Stimulated activated CD8-positive, alpha-beta memory T cell treated with anti-CD3 and anti-CD28 coated beads, Interleukin-15, amount 100 ng/mL, for 4 hours (primary cell): ENCODE measurements around the gene HPS5.

Experiments used
- DNase-seq, 2 donors: peaks; one replicate each; pipeline ENCODE4 v3.0.0-alpha.2; 2020; ENCODE audit warnings: low read depth in 2 of 2

HPS5 gene

DNA sequence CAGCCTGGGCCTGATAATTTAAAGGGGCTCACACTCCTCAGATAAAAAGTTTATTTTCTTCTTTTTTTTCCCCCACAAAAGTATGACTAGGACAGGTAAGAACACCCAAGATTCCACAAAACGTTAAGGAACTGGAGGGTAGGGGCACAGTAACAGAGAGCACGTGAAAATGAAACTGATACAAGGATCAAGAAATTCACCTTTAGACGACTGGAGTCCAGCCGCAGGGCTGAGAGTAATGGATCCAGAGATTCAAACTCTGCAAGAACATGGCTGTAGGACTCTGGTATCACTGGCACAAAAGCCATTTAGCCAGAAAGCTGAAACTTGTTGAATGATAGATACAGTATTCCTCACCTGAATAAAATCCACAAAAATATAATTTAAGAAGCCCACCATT lies 4.4 kb downstream of the HPS5 start:
- no peak for DNase-seq

DNA sequence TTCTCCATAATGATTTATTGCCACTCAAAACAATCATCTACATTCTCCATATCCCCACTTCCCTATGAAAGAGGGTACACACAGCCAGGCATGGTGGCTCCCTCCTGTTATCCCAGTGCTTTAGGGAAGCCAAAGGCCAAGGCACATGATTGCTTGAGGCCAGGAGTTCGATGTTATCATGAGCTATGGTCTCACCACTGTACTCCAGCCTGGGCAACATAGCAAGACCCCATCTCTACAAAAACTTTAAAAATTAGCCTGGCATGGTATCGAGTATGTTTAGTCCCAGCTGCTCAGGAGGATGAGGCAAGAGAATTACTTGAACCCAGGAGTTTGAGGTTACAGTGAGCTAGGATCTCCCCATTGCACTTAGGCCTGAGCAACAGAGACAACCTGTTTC lies 6.0 kb downstream of the HPS5 start:
- DNase-seq, result no peak

DNA sequence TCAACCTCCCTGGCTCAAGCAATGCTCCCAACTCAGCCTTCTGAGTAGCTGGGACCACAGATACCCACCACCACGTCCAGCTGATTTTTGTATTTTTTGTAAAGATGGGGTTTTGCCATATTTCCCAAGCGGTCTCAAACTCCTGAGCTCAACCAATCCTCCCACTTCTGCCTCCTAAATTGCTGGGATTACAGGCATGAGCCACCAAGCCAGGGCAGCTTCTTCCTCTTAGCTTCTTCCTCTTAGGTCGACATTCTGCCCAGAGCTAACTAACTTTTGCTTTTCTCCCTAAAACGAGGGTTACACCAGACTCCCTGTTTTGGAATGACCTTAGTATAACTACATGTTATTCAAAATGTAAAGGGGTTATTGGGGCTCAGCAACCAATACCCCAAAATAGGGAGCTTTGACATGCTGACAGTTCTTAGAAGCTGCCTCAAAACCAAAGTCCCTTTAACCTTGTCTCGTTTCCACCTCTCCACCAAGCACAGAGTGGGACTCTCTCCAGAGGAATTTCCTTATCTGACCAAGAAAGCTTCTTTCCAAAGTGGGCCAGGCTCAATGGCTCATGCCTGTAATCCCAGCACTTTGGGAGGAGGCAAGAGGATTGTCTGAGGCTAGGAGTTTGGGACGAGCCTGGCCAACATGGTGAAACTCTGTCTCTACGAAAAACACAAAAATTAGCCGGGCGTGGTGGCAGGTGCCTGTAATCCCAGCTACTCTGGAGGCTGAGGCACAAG lies 7.0 kb downstream of the HPS5 start:
- DNase-seq, result no peak

DNA sequence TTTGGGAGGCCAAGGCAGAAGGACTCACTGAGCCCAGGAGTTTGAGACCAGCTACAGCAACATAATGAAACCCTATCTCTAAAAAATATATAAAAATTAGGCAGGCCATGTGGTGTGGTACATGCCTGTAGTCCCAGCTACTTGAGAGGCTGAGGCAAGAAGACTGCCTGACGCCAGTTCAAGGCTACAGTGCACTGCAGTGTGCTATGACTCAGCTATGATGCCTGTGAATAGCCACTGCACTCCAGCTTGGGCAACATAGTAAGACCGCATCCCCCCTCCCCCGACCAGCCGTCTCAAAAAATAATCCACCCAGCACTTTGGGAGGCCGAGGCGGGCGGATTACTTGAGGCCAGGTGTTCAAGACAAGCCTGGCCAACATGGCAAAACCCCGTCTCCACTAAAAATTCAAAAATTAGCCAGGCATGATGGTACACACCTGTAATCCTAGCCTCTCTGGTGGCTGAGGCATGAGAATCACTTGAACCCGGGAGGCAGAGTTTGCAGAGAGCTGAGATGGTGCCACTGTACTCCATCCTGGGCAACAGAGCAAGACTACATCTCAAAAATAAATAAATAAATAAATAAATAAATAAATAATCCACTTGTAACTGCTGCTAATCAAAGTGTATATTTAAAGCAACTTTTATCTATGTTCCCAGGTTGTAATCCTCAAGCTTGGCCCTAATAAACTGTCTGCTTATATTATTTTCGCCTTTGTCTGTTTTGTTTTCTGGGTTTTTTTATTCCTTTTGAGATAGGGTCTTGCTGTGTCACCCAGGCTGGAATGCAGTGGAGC lies 7.8 kb downstream of the HPS5 start:
- DNase-seq, result no peak

DNA sequence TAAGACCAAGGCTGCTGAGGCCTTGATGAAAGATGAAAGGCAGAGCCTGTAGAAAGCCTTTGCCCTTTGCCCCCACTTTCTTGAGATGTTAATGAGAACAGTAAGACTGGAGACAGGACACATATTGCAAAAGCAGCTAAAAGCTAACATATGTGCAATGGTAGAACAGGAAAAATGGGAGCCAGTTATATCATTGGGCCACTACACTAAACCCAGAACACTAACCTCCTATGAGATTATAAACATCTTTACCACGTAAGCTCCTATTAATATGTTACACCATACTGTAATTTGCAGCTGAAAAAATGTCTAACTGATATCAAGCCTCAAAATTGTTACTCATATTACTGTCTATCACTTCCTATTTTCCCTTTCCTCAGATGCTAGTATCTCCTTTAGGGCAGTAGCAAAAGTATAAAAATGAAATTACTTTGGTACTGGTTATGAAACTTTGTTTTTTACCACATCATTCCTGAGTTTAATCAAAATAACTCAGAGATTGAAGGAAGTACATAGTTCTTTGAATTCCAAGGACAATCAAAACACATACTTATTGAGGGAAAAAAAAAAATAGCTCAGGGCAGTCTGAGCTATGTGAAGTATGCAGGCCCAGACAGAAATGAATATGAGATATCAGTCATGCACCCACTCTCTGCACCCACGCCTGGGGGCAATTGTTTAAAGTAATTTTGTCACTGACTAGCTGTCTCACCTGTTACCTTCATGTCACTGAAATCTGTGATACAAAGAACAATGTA lies 9.1 kb downstream of the HPS5 start:
- DNase-seq, result no peak

DNA sequence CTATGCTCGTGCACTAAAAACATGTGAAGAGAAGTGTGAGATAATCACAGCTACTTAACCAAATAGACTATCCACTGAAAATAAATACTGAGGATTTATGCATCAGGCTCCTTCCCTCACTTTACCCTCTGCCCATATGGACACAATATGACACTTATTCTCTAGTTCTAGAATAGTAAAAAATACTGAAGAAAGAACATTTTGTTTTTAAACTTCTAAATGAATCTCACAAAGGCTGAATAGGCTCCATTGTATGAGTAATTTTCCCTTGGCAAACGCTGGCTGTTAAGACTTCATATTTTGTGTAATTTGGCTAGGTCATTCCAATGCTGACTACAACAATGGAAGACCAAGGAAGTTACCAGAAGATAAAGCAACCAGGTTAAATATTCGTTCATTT lies 9.9 kb downstream of the HPS5 start:
- DNase-seq, result no peak

DNA sequence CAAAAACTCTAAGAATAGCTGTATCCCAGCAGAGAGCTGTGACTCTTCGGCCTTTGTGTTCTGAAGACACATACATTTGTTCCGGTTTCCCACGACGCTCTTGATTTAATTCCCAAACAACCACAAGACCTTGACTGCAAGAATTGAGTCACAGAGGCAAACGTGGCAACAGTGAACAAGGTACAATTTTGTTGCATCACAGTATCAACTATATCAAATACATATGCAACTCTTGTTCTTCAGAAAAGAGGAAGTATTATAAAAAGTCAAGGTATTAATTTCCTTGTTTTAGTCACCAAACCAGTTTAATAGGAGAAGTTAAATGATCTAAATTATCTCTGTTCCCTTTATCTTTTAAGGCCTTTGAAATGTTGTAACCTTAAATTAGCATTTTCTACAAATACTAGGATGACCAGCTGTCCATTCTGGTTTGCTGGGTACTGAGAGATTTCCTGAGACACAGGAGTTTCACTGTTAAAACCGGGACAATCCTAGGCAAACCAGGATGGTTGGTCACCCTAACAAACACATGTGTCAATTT lies 11.1 kb downstream of the HPS5 start:
- DNase-seq, result no peak

DNA sequence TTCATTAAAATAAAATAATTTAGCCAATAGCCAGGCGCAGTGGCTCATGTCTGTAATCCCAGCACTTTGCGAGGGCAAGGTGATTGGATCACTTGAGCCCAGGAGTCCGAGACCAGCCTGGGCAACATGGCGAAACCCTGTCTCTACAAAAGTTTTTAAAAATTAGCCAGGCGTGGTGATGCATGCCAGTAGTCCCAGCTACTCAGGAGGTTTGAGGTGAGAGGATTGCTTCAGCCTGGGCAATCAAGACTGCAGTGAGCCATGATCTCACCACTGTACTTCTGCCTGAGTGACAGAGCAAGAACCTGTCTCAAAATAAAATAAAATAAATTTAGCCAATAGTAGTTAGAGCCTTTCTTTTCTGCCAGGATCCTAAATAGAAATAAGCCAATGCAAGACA lies 12.2 kb downstream of the HPS5 start:
- DNase-seq, result no peak

DNA sequence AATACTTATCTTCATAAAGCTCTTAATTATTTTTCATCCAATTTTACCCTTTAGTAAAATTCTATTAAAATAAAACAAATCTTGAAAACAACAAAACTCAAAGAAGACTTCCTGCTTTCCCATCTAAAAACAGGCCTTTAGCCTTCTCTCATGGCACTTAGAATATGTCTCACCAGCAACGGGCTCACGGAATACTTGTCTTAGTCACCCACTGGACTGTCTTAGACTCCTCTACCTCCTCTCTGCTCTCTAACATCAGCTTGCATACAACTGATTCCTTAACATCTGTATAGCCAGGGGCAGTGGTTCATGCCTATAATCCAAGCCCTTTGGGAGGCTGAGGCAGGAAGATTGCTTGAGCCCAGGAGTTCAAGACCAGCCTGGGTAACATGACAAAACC lies 13.7 kb downstream of the HPS5 start:
- no peak for DNase-seq

DNA sequence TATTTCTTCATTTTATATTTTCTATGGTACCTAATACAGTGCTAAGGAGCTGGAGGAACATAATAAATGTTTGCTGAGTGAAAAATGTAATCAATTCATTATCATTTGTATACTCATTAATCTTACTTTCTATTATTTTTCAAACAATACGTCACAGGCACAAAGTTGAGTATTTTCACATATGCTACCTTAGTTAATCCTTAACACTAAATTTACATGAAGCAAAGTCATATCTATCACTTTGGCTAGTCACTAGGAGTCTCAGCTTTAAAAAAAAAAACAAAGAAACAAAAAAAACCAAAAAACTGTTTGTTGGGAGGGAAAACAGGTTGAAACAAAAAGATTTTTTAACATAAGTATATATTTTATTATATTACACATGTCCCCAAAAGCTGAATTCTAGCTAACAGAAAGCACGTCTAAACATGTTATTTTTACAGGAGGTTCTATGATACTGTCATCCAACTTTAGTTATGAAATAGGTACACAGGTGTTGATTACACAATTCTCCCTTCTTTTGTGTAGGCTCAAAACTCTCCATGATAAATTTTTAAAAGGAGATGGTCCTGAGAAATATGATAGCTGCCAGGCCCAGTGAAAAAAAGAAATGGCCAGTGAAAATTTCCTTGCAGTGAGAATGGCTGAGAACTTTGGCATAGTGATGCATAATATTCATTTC lies 14.3 kb downstream of the HPS5 start:
- DNase-seq, result no peak

DNA sequence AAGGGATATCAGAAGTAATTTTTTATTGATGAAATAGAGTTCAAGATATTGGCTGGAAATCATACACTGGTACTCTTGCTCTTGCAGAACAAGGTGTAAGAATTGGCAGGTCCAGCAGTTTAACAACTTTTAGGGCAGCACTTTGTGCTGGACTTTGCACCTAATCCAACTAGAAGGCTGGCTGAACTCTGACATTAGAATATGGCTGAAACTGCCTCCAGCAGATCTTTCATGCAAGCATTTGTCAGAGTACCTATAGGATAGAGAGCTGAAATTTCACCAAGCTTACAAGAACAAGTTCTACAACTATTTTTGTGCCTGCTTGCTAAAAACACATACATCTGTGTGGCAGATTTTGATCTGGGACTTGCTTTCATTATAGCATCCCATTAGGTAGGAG lies 17.2 kb downstream of the HPS5 start:
- DNase-seq, result no peak

DNA sequence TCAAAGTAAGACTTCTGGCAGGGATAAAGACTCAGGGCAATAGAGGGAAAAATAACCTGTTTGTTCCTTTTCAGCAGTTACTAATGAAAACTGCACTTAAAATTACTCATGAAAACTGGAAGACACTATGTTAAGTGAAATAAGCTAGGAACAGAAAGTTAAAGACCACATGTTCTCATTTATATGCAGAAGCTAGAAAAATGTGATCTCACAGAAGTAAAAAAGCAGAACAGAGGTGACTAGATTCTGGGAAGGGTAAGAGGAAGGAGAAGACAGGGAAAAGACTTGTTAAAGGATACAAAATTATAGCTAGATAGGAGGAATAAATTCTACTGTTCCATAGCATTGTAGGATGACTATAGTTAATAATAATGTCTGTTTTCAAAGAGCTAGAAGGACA lies 22.2 kb downstream of the HPS5 start:
- no peak for DNase-seq

DNA sequence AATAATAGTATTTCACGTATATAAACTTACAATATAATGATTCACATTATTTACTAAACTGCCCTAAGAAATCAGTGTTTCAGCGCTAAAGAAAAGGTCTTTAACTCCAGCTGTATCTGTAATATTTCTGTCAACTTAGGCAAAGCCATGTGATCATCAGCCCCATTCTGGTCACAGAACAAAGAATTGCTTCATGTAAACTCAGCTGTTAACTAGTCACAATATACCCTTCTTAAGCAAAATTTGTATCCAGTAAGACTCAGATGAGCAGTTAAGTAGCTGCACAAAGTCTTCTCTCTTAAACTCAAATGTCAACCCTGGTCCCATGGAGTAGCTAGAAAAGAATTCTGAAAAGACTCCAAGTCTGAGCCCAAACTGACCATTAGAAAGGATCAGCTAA lies 26.6 kb downstream of the HPS5 start:
- no peak for DNase-seq

DNA sequence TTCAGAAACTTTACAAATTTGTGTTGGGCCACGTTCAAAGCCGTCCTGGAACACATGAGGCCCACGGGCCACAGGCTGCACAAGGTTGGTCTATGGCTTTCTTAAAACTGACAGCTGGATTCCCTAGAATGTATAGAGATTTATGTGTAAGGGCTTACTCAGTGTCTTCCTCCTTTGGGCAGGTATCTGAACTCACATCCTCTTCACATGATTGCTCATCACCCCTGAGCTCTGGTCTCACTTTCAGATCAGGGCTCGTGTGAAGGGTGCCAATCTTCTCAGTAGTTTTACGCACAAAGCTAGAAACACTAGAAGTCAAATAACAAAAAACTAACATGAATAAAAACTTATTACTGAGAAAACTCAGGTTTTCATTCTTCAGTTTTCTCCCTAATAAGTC lies 27.1 kb downstream of the HPS5 start:
- no peak for DNase-seq

DNA sequence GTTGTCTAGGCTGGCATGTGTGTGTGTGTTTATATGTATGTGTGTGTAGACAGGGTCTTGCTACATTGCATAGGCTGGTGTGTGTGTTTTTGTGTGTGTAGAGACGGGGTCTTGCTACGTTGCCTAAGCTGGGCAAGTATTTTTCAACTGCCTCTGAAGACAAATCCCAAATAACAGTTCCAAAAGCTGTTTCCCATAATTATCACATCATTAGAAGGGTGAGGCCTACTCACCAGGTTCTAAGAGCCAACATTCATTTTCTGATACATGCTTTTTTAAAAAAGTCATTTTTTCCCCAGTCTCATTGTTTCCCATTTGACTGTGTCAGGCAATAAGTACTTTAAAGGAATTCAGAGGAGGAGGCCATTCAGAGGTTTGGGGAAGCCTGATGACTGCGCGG lies 33.0 kb downstream of the HPS5 start:
- no peak for DNase-seq

DNA sequence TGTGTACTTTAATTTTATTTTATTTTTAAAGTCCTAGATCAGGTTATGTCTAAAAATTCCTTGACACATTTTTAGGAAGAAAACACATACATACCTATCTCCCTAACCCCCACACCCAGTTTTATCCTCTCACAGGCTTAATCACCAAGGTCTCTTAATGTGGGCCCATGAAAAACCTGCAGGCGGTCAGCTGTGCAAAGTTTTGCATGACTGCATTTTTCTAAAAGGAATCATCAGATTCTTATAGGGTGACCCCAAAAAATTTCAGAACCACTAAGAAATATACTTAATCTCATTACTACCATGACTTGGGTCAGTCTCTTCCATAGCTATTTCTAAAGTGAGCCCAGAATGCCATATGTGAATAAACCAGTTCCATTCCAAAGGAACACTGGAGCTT lies 36.1 kb downstream of the HPS5 start:
- DNase-seq, result no peak

DNA sequence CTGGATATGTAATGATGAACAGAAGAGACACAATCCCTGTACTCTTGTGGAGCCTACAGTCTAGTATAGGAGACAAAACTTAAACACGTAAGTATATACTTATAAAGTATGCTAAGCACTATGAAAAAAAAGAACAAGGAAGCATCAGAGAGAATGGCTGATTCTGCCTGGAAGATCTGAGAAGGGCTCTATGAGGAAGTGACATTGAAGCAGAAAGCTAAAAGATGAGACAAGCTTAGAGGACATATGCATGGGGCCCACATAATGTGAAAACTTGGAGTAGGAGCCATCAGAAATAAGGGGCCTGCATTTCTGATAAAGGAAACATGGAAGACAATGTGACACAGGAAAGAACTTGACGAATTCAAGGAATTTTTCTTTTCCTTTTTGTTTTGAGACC lies 39.3 kb downstream of the HPS5 start:
- no peak for DNase-seq

DNA sequence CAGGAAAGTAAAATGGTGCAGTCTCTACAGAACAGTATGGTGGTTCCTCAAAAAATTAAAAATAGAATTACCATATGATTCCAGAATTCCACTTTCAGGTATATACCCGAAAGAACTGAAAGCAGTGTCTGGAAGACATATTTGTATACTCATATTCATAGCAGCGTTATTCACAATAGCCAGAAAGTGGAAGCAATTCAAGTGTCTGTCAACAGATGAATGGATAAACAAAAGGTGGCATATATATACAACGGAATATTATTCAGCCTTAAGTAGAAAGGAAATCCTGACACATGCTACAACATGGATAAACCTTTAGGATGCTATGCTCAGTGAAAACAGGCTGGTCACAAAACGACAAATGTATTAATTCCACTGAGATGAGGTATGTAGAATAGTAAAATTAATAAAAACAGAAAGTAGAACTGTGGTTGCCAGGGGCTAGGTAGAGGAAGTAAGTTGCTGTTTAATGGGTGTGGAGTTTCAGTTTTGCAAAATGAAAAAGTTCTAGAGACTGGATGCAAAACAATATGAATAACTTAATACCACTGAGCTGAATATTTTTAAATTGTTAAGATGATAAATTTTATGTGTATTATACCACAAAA lies 41.4 kb downstream of the HPS5 start:
- no peak for DNase-seq

DNA sequence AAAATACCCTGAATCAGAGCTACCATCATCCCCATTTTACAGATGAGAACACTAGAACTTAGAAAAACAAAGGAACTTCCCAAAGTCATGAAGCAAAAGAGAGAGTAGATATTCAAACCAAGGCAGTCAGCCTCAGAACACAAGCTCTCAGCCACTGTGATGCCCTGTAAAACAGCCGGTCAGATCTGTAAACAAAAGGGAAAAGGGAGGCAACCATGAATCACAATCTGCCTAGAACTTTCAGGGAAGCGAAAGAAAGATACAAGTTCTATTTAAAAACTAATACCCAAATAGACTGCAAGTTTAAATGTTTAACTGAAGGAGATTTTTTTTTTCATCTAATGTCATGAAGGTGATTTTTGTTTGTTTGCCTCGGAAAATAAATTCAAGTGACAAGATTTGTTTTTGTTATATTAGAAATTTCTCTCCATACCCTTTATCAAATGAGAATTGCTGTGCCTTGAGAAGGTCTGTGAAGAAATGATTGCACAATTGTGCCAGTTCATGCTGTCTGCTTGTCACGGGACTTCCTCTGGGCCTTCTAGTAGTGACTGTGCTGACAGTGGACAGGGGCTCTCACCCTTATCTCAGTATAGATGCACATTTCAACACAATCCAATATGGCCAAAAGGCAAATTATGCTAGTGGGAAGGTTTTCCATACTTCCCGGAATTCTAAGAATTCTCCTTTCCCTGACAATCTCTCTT lies 44.2 kb downstream of the HPS5 start:
- DNase-seq, result no peak

DNA sequence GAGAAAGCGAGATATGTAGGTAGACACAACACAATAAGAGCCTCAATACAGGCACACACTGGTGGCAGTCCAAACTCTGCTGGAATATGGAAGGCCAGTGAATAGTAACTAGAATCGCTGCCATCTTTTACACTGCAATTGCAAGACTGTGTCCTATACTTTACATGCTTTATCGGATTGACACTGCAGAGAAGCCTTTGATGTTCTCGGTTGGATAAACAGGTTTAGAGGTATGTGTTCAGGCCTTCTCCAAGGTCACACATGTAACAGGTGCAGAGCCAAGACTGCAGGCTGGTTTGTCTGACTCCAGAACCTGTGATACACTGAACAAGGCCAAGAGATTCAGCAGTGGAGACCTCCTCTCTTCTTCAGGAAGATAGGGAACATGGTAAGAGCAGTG lies 50.7 kb downstream of the HPS5 start:
- DNase-seq, result no peak

DNA sequence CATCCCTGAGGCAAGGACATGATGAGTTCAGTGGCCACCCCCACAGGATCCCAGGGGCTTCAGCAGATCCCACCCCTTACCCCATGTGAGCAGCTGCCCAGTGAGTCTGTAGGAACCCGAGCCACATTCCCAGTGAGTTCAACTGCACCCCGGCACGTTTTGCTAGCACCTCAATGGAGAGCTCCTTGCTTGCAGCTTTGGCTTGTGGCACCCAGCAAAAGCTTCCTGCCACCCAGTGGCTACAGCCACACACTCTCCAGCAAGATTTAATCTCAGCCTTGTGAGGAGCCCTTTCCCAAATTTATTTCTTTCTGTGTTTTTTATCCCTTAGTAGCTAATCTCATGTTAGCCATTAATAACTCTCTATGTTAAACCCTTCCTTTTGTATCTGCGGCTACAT lies 51.8 kb downstream of the HPS5 start:
- DNase-seq, result no peak
